AG08396 (cell line): Measurements from ENCODE around the gene GRIN3B.

Source experiments
- DNase-seq: peaks from one replicate; pipeline ENCODE4 v3.0.0; 2012; ENCODE audit warnings: low spot score, mixed read lengths

Gene GRIN3B

GRCh38 chr19:991174-991931 lies 8.9 kb upstream of the GRIN3B start:
- DNase-seq, result peak; percentile 83

GRCh38 chr19:991932-992669 lies 8.1 kb upstream of the GRIN3B start:
- DNase-seq, result no peak

DNA sequence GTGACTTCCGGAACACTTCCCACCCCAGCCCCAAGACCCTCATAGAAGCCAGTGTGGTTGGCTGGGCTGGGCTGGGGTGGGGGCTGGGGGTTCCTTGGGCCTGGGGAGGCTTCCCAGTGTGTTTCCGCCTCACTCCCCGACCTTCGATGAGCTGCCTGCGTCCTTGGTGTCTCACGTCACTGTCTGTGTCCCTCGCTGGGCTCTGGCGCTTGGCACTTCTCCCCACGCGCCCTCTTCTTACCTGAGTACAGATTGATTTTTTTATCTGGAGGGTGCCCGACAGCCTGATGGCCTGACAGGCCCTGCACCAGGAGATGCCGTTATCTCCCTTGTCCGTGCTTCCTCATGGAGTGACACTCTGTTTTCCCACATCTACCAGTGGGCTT lies 7.6 kb upstream of the GRIN3B start:
- no peak for DNase-seq

DNA sequence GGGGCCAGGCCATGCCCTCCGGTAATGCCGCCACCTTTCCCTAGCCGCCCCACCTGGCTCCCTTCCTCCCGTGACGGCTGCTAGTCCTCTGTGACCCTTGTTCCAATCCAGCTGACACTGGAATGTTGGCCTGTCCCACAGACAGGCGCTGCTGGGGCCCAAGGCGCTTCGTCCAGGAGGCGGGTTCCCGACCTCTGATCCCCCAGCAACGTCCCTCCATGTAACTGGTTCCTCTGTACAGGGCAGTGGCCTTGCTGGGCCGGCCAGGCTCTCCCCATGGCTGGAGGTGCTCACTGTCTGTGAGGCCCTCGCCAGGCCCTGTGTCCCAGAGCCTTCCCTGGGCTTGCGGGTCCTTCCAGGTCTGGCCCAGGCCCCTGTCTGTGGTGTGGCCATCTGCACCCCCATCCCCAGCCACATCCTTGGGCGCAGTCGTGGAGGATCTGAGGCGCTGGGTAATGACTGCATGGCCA lies 6.8 kb upstream of the GRIN3B start:
- no peak for DNase-seq

DNA sequence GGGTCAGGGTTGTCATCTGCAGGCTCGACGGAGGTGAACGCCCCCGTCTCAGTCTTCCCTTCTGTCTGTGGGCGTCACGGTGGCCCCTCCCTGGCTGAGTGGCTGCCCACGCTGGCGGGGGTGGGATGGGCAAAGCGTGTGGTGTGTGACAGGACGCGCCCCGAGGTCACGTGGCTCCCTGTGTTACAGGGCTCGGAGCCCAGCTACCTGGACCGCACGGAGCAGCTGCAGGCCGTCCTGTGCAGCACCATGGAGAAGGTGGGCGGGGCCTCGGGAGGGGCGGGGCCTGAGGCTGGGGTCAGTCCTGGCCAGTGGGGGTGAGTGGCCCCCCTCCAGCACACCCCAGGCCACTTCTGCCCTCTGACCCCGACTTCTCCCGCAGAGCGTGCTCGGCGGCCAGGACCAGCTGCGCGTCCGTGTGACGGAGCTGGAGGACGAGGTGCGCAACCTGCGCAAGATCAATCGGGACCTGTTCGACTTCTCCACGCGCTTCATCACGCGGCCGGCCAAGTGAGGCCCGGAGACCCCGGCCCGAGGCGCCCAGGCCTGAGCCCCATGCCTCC lies 6.3 kb upstream of the GRIN3B start:
- DNase-seq, result no peak

- DNase-seq, result no peak
These were observed 5.7 kb upstream of the GRIN3B start for GRCh38 chr19:994516-994915.

DNA sequence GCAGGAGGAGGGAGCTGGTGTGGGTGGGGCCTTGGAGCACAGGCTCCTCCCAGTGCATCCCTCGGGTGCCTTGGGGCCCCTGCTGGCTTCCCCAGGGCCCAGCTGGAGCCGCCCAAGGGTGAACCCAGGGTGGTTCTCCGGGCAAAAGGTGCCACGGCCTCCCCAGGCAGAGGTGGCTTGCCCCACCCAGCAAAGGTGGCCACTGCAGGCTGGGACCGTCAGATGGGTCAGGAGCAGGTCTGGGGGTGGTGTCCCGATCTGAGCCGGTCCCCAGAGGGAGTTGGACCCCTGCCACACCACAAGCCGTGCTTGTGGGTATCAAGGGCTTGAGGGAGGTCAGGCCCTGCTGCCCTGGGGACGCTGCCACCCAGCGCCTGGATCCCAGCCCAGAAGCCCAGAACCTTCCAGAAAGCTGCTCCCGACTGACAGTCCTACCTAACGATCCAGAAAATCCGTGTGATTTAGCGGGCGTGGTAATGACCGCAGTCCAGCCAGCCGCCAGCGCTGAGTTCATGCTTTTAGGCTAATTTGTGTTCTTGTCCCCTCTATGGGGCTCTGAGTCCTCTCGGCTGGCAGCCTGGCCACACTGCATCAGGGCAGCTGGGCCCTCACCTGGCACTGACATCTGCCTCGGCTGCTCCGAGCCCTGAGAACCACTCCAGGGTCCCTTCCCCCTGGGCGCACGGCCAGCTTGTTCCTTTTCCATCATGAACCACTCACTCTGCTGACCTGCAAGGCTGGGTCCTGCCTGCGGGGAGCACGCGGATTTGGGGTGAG lies 5.0 kb upstream of the GRIN3B start:
- DNase-seq, result no peak

GRCh38 chr19:996051-996838 lies 4.0 kb upstream of the GRIN3B start:
- peak; percentile 76 for DNase-seq

- DNase-seq, result no peak
These were observed 2.2 kb upstream of the GRIN3B start for GRCh38 chr19:998064-998463.

DNA sequence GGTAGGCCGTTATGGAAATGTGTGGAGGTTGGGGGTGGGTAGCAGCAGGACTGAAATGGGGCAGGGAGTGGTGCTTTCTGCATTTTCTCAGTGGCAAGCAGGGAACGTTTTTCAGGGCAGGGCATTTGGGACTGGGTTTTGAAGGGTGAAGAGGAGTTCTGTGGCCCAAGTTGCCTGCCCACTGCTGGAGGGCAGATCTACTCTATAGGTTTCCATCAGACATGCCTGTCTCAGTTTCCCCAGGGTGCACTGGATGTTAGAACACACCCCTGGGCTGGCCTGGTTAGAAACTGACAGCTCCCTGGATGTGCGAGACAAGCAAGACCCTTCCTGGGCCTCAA lies 870 bp upstream of the GRIN3B start:
- no peak for DNase-seq

- no peak for DNase-seq
These were observed 645 bp downstream of the GRIN3B start for GRCh38 chr19:1000591-1001537.

GRCh38 chr19:1001538-1002166 lies 1.4 kb downstream of the GRIN3B start:
- peak; percentile 82 for DNase-seq

- no peak for DNase-seq
These were observed 2.4 kb downstream of the GRIN3B start for GRCh38 chr19:1002600-1002999.

DNA sequence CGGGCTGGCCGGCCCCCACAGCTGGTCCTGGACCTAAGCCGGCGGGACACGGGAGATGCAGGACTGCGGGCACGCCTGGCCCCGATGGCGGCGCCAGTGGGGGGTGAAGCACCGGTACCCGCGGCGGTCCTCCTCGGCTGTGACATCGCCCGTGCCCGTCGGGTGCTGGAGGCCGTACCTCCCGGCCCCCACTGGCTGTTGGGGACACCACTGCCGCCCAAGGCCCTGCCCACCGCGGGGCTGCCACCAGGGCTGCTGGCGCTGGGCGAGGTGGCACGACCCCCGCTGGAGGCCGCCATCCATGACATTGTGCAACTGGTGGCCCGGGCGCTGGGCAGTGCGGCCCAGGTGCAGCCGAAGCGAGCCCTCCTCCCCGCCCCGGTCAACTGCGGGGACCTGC lies 3.1 kb downstream of the GRIN3B start:
- no peak for DNase-seq

DNA sequence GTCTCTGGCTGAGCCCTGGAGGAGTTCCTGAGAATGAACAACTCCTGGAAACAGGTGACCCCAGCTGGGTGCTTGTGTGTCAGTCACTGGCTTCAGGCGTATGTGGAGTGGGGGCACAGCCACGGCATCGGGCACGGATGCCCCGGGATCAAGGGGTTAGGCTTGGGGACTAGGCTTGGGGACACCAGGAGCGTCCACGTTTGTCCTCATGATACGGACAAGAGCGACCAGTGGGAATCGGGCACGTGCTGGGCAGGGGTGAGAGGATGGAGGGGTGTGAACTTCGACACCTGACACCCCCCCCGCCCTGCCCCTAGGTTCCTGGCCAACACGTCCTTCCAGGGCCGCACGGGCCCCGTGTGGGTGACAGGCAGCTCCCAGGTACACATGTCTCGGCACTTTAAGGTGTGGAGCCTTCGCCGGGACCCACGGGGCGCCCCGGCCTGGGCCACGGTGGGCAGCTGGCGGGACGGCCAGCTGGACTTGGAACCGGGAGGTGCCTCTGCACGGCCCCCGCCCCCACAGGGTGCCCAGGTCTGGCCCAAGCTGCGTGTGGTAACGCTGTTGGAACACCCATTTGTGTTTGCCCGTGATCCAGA lies 4.1 kb downstream of the GRIN3B start:
- no peak for DNase-seq

DNA sequence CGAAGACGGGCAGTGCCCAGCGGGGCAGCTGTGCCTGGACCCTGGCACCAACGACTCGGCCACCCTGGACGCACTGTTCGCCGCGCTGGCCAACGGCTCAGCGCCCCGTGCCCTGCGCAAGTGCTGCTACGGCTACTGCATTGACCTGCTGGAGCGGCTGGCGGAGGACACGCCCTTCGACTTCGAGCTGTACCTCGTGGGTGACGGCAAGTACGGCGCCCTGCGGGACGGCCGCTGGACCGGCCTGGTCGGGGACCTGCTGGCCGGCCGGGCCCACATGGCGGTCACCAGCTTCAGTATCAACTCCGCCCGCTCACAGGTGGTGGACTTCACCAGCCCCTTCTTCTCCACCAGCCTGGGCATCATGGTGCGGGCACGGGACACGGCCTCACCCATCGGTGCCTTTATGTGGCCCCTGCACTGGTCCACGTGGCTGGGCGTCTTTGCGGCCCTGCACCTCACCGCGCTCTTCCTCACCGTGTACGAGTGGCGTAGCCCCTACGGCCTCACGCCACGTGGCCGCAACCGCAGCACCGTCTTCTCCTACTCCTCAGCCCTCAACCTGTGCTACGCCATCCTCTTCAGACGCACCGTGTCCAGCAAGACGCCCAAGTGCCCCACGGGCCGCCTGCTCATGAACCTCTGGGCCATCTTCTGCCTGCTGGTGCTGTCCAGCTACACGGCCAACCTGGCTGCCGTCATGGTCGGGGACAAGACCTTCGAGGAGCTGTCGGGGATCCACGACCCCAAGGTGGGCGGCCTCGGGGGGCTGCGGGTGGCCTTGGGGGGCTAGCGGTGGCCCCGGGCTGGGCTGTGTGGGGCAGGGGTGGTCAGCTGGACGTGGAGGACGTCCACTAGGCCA lies 4.8 kb downstream of the GRIN3B start:
- DNase-seq, result no peak

DNA sequence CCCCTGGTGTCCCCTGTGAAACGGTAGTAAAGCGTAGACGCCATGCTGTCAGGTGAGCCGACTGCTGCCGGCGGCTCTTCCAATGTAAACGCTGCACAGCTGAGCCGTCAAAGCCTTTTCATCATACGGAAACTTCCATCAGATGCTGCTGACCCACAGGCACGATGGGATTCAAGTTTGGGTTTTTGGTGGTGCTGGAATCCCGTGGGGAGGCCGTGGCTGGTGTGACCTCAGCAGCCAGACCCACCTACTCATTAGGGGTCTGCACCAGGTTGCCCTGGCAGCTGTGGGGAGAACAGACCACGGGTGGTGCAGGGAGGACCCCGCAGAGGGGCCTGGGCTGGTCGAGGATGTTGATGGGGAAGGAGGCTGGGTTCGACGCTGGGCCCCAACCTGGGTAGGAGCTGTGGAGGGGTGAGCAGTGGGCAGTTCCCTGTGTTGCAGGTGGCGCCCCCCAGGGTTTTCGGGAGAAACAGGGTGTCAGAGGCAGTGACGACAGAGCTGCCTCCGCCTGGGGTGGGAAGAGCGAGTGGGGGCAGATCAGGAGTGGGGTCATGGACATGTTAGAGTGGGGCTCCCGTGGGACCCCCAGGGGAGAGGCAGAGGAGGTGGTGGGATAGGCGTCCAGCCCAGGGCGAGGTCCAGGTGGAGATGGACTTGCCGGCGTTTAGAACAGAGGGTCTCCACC lies 6.6 kb downstream of the GRIN3B start:
- DNase-seq, result no peak
